ENCODE results near the gene SOBP.

- TF ChIP-seq, protein P1, sequence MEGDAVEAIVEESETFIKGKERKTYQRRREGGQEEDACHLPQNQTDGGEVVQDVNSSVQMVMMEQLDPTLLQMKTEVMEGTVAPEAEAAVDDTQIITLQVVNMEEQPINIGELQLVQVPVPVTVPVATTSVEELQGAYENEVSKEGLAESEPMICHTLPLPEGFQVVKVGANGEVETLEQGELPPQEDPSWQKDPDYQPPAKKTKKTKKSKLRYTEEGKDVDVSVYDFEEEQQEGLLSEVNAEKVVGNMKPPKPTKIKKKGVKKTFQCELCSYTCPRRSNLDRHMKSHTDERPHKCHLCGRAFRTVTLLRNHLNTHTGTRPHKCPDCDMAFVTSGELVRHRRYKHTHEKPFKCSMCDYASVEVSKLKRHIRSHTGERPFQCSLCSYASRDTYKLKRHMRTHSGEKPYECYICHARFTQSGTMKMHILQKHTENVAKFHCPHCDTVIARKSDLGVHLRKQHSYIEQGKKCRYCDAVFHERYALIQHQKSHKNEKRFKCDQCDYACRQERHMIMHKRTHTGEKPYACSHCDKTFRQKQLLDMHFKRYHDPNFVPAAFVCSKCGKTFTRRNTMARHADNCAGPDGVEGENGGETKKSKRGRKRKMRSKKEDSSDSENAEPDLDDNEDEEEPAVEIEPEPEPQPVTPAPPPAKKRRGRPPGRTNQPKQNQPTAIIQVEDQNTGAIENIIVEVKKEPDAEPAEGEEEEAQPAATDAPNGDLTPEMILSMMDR (conservative IDR thresholded peaks at IDR 0.05) = peak; percentile 57; the same call in 1 of the 2 replicates
- no peak for TF ChIP-seq EZH2 (IDR thresholded peaks at IDR 0.05; ENCODE audit: low read depth)
These were observed 30.4 kb upstream of the SOBP start, which contains the start of gene PDSS2 for GRCh38 chr6:107459283-107460082.

All from PC-9 (cell line).